Nephron progenitor cell (in vitro differentiated cells): ENCODE results near the gene DLG5.
A peak's percentile ranks its signal among the peaks of the same experiment; 100 is the strongest.

ENCODE experiments used
- DNase-seq: peaks from one replicate; pipeline ENCODE4 v3.0.0; 2021
- H3K27ac Mint-ChIP-seq: 2 replicates; pipeline ENCODE4 v1.8.0; 2021; ENCODE audit warnings: mild to moderate bottlenecking, moderate library complexity, mixed read lengths
- H3K27me3 Mint-ChIP-seq: 2 replicates; pipeline ENCODE4 v1.8.0; 2021; ENCODE audit warnings: mild to moderate bottlenecking, low read depth, mixed read lengths; ENCODE audit not compliant: poor library complexity
- H3K36me3 Mint-ChIP-seq: 2 replicates; pipeline ENCODE4 v1.8.0; 2021; ENCODE audit warnings: low read depth, mixed read lengths
- H3K4me1 Mint-ChIP-seq: 2 replicates; pipeline ENCODE4 v1.8.0; 2021; ENCODE audit warnings: mixed read lengths
- H3K4me3 Mint-ChIP-seq: 2 replicates; pipeline ENCODE4 v1.8.0; 2021; ENCODE audit warnings: mild to moderate bottlenecking, moderate library complexity, mixed read lengths
- H3K9me3 Mint-ChIP-seq: 2 replicates; pipeline ENCODE4 v1.8.0; 2021; ENCODE audit warnings: mild to moderate bottlenecking, moderate library complexity, mixed read lengths
- TF ChIP-seq, protein P1 (sequence below): fragments of 200-600 bp; sonication (generic); IDR thresholded peaks from 2 replicates; pipeline ENCODE4 v1.5.0; 2021; ENCODE audit warnings: antibody characterized with exemption

Gene DLG5

DNA sequence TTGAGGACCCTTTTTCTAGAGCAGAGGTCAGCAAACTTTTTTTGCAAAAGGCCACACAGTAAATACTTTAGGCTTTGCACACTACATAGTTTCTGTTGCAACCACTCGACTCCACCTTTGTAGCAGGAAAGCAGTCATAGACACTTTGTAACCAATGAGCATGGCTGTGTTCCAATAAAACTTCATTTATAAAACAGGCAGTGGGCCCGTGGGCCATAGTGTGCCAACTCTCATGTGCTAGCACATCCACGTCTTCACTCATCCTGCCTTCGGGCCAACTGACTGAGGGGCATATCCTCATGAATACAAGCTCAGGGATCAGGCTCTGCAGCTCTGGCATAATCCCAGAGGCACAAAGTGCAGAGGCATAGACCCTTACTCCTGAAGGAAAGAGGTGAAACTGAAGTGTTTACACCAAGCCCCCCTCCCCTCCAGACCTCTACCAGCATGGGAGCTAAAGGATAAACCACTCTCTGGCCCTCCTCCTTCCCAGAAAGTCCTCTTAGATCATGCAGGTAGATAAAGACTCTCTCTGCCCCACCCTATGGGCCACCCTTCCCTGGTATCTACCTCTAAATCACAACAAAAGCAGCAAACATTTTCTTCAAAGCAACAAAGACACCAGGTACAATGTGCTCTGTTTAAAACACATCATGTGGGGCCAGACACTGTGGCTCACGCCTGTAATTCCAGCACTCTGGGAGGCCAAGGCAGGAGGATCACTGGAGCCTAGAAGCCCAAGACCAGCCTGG, 71.0 kb downstream of the DLG5 start:
- no peak overlapping the region for H3K4me3 Mint-ChIP-seq
- H3K4me1 Mint-ChIP-seq, result peaks cover 30% of the 10 kb centered on the region
- peaks cover 60% of the 10 kb centered on the region for H3K36me3 Mint-ChIP-seq
- no peak for DNase-seq
- TF ChIP-seq, protein P1, sequence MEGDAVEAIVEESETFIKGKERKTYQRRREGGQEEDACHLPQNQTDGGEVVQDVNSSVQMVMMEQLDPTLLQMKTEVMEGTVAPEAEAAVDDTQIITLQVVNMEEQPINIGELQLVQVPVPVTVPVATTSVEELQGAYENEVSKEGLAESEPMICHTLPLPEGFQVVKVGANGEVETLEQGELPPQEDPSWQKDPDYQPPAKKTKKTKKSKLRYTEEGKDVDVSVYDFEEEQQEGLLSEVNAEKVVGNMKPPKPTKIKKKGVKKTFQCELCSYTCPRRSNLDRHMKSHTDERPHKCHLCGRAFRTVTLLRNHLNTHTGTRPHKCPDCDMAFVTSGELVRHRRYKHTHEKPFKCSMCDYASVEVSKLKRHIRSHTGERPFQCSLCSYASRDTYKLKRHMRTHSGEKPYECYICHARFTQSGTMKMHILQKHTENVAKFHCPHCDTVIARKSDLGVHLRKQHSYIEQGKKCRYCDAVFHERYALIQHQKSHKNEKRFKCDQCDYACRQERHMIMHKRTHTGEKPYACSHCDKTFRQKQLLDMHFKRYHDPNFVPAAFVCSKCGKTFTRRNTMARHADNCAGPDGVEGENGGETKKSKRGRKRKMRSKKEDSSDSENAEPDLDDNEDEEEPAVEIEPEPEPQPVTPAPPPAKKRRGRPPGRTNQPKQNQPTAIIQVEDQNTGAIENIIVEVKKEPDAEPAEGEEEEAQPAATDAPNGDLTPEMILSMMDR, result no peak
- H3K27ac Mint-ChIP-seq, result no peak overlapping the region
- H3K27me3 Mint-ChIP-seq, result peaks cover under 1% of the 10 kb centered on the region
- H3K9me3 Mint-ChIP-seq, result no peaks in the 10 kb centered on the region

DNA sequence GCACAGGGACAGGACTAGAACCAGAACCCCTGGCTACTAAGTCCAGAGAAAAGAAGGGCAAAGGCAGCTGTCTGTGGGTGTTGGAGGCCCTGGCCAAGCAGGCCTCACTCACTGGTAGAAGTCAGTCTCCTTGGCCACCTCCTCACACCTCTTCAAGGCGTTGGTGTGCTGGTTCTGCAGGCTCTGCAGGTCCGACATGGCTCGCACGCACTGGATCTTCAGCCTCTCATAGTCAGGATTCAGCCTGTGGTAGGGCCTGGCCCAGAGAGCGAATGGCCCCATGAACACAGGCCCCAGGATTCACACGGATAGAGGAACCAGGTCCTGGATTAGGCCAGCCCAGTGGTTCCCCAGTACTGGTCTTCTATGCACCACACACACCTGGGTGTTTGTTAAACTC, 72.4 kb downstream of the DLG5 start:
- TF ChIP-seq, protein P1, result no peak
- Mint-ChIP-seq H3K4me1 (peaks cover 44% of the 10 kb centered on the region), H3K4me3 (no peak overlapping the region), H3K27me3 (peaks cover 3% of the 10 kb centered on the region), H3K27ac (no peak overlapping the region), H3K9me3 (no peaks in the 10 kb centered on the region), H3K36me3 (peaks cover 55% of the 10 kb centered on the region)
- no peak for DNase-seq

DNA sequence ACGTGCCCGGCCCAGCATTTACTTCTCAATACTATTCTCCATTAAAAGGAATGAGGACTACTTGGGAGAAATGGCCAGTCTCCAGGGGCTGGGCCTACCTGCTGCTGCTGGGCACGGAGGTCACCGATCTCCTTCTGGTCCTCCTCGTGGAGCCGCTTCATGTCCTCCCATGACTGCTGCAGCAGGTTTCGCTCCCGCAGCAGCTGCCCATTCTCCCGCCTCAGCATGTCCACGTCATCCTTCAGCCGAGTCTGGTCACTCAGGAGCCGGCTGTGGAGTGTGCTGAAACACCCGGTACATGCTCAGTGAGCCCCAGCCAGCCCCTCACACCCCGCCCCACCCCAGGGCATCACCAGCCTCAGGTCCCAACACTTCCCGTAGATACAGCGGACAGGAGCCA, 73.3 kb downstream of the DLG5 start:
- no peaks in the 10 kb centered on the region for H3K9me3 Mint-ChIP-seq
- H3K4me1 Mint-ChIP-seq, result peaks cover 53% of the 10 kb centered on the region
- H3K27ac Mint-ChIP-seq, result no peak overlapping the region
- TF ChIP-seq, protein P1, result no peak
- H3K4me3 Mint-ChIP-seq, result no peak overlapping the region
- H3K27me3 Mint-ChIP-seq, result peaks cover 3% of the 10 kb centered on the region
- DNase-seq, result no peak
- H3K36me3 Mint-ChIP-seq, result peaks cover 54% of the 10 kb centered on the region

DNA sequence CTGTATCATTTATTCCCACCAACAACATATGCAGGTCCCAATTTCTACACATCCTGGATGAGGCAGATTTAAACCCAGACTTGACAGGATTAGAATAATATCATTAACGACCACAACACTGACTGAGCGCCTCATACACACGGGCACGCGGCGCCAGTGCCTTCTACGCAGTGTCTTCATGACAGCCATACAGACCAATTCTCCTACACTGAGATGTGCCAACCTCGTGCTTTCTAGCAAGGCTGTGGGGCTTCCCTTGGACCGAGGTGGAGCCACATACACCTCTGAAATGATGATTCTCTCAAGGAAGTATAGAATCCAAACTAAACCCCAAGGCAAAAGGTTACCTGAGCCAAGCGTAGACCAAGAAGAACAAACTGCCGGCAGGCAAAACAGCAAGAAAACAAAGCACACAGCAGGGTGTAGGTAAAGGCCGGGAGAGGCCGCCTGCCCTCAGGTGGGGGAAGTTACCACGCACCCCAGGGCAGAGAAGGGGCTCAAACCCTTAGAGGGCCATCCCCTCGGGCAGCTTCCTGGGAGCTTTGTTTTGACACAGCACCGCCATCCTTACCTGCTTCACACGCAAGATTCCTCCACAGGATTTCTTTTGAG, 75.8 kb downstream of the DLG5 start:
- TF ChIP-seq, protein P1, result no peak
- H3K27ac Mint-ChIP-seq, result no peak overlapping the region
- H3K36me3 Mint-ChIP-seq, result peaks cover 55% of the 10 kb centered on the region
- H3K9me3 Mint-ChIP-seq, result no peaks in the 10 kb centered on the region
- H3K4me1 Mint-ChIP-seq, result peaks cover 59% of the 10 kb centered on the region
- H3K27me3 Mint-ChIP-seq, result peaks cover 3% of the 10 kb centered on the region
- no peak for DNase-seq
- H3K4me3 Mint-ChIP-seq, result no peak overlapping the region

DNA sequence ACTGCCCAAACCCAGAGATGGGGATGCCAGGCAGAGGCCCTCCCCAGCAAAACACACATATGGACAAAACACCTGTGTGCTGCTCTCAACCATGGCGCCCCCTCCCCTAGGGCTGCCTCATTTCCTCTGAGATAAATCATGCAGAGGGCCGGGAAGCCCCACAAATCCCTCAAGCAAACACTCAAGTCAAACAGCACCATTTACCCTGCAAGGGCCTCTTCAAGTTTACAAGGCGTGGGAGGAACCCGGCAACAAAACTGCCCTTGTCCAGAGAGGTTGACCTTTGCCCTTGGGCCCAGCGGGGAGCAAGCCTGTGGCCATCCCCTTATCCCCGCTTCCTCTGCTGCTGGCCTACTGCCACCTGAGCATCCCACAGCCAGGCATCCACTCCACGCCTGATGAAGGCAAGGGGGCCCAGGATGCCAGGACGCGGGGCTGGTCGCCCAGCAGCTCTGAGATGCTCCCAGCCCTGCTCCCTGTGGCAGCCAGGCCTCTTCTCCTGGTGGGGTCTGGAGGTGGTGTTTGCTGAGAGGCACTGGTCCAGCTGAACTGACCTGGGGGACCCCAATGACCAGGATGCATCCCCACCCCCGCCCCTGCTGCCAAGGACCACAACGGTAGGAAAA, 77.4 kb downstream of the DLG5 start:
- Mint-ChIP-seq H3K27ac (peak overlapping the region; percentile 93), H3K27me3 (peaks cover 3% of the 10 kb centered on the region), H3K4me3 (no peak overlapping the region), H3K9me3 (no peaks in the 10 kb centered on the region), H3K4me1 (peaks cover 71% of the 10 kb centered on the region), H3K36me3 (peaks cover 49% of the 10 kb centered on the region)
- TF ChIP-seq, protein P1, result no peak
- peak; percentile 85 for DNase-seq
